Daoy (cell line): ENCODE results near the gene SLC19A1. TPM values are rescaled to one million over a fixed set of nuclear protein-coding genes. Genes with fewer than 3 reads are reported as not detected.

Experiments
- DNase-seq: peaks from one replicate; pipeline ENCODE4 v3.0.0-alpha.2; 2015; ENCODE audit warnings: low read depth
- total RNA-seq: library from RNA; depleted of rRNA; stranded (reverse); fragments of >200 nt; shearing (Covaris generic); gene quantifications from 2 replicates; pipeline ENCODE4 v1.2.3, GENCODE V29; 2014

The SLC19A1 gene
- total RNA-seq, 1 experiment from 2014 or later: 16.3 TPM

GRCh38 chr21:45545236-45545570 lies 3.0 kb upstream of the SLC19A1 start:
- no peak for DNase-seq

GRCh38 chr21:45544449-45545235 lies 2.4 kb upstream of the SLC19A1 start:
- DNase-seq: no peak

- peak; percentile 7 for DNase-seq
Observed at GRCh38 chr21:45543710-45544448, 1.6 kb upstream of the SLC19A1 start.

GRCh38 chr21:45543371-45543709 lies 1.1 kb upstream of the SLC19A1 start:
- peak; percentile 7 for DNase-seq

GRCh38 chr21:45542667-45543370 lies 579 bp upstream of the SLC19A1 start:
- peak; percentile 6 for DNase-seq

GRCh38 chr21:45541221-45542039 lies 810 bp downstream of the SLC19A1 start:
- peak; percentile 69 for DNase-seq

- peak; percentile 0 for DNase-seq
Observed at GRCh38 chr21:45540601-45540970, 1.7 kb downstream of the SLC19A1 start.

- no peak for DNase-seq
Observed at GRCh38 chr21:45539796-45540600, 2.2 kb downstream of the SLC19A1 start.

- no peak for DNase-seq
Observed at GRCh38 chr21:45539046-45539795, 3.0 kb downstream of the SLC19A1 start.

GRCh38 chr21:45538381-45539045 lies 3.7 kb downstream of the SLC19A1 start:
- DNase-seq: no peak

- DNase-seq: no peak
Observed at GRCh38 chr21:45537746-45538291, 4.4 kb downstream of the SLC19A1 start.

- no peak for DNase-seq
Observed at GRCh38 chr21:45537111-45537745, 5.0 kb downstream of the SLC19A1 start.

- no peak for DNase-seq
Observed at GRCh38 chr21:45536301-45537081, 5.7 kb downstream of the SLC19A1 start.

GRCh38 chr21:45535341-45536081 lies 6.7 kb downstream of the SLC19A1 start:
- DNase-seq: no peak

GRCh38 chr21:45534636-45535331 lies 7.5 kb downstream of the SLC19A1 start:
- DNase-seq: no peak

- DNase-seq: no peak
Observed at GRCh38 chr21:45533846-45534635, 8.2 kb downstream of the SLC19A1 start.
